Keratinocyte (primary cell): Measurements from ENCODE around the gene CACNB2. TPM values are rescaled to one million over a fixed set of nuclear protein-coding genes. Genes with fewer than 3 reads are reported as not detected.

Experiments used
- DNase-seq: peaks from one replicate; pipeline ENCODE4 v3.0.0-alpha.2; 2011; ENCODE audit warnings: low read depth, missing footprints, low spot score
- FAIRE-seq: peaks from 2 replicates; lab custom pipeline; 2011; peaks lifted over from hg19 to GRCh38; lab: Jason Lieb, UNC
- H2AFZ ChIP-seq: 2 replicates; pipeline ENCODE4 v1.6.0; 2012; ENCODE audit warnings: low read length, control low read depth, inconsistent platforms; ENCODE audit not compliant: control insufficient read depth
- H3K27ac ChIP-seq: 2 replicates; pipeline ENCODE4 v1.5.1; 2011; ENCODE audit warnings: low read length; ENCODE audit not compliant: control insufficient read depth, insufficient read depth
- H3K27me3 ChIP-seq: 3 replicates; pipeline ENCODE4 v1.6.0; 2011; ENCODE audit warnings: low read length; ENCODE audit not compliant: control insufficient read depth, insufficient read depth; ENCODE audit errors: extremely low read depth
- H3K36me3 ChIP-seq, 2 experiments: 2 replicates in 1 of 2; 3 replicates in 1 of 2; pipeline ENCODE4 v1.5.1; 2011; ENCODE audit warnings: low read length in 2 of 2, mild to moderate bottlenecking in 1 of 2; ENCODE audit not compliant: control insufficient read depth in 2 of 2, insufficient read depth in 2 of 2; ENCODE audit errors: extremely low read depth in 1 of 2
- H3K4me1 ChIP-seq: 3 replicates; pipeline ENCODE4 v1.5.1; 2011; ENCODE audit warnings: low read length; ENCODE audit not compliant: control insufficient read depth, insufficient read depth; ENCODE audit errors: extremely low read depth
- H3K4me2 ChIP-seq: 3 replicates; pipeline ENCODE4 v1.6.0; 2011; ENCODE audit warnings: low read depth, low read length; ENCODE audit not compliant: control insufficient read depth, insufficient read depth; ENCODE audit errors: extremely low read depth
- H3K4me3 ChIP-seq, 3 experiments: fragments of 200-600 bp in 1 of 3; sonication (generic) in 1 of 3; 2 replicates in 2 of 3; 3 replicates in 1 of 3; pipeline ENCODE4 v1.5.1; 2011 to 2016; ENCODE audit warnings: low read length in 3 of 3, mild to moderate bottlenecking in 3 of 3, control low read depth in 2 of 3, inconsistent platforms in 1 of 3, low read depth in 1 of 3, mixed read lengths in 1 of 3, mixed run types in 1 of 3, moderate library complexity in 1 of 3; ENCODE audit not compliant: control insufficient read depth in 2 of 3, insufficient read depth in 2 of 3; ENCODE audit errors: extremely low read depth in 1 of 3
- H3K79me2 ChIP-seq: 2 replicates; pipeline ENCODE4 v1.6.0; 2012; ENCODE audit warnings: low read length; ENCODE audit not compliant: control insufficient read depth, insufficient read depth
- H3K9ac ChIP-seq: 3 replicates; pipeline ENCODE4 v1.6.0; 2011; ENCODE audit warnings: low read length; ENCODE audit not compliant: control insufficient read depth, insufficient read depth; ENCODE audit errors: extremely low read depth
- H3K9me1 ChIP-seq: 3 replicates; pipeline ENCODE4 v1.6.0; 2011; ENCODE audit warnings: low read length; ENCODE audit not compliant: control insufficient read depth, insufficient read depth; ENCODE audit errors: extremely low read depth
- H3K9me3 ChIP-seq: 2 replicates; pipeline ENCODE4 v1.5.1; 2012; ENCODE audit warnings: low read depth, low read length; ENCODE audit not compliant: control insufficient read depth
- H4K20me1 ChIP-seq: 3 replicates; pipeline ENCODE4 v1.6.0; 2011; ENCODE audit warnings: low read length; ENCODE audit not compliant: control insufficient read depth, insufficient read depth; ENCODE audit errors: extremely low read depth
- CTCF ChIP-seq, 3 experiments: IDR thresholded peaks in 1 of 3; conservative IDR thresholded peaks in 1 of 3; optimal IDR thresholded peaks in 1 of 3; 2 replicates in 2 of 3; 3 replicates in 1 of 3; pipeline versions ENCODE3 to v1.5.1; 2011; ENCODE audit warnings: low read length in 3 of 3, mild to moderate bottlenecking in 3 of 3, moderate library complexity in 2 of 3, control low read depth in 1 of 3, inconsistent platforms in 1 of 3; ENCODE audit not compliant: insufficient read depth in 2 of 3; ENCODE audit errors: extremely low read depth in 1 of 3
- EZH2 ChIP-seq: IDR thresholded peaks from one replicate; pipeline ENCODE4 v1.6.1; 2012; ENCODE audit warnings: inconsistent platforms, mild to moderate bottlenecking, low read length, moderate library complexity
- dilution Hi-C: fragments of 300-500 bp; cut with MboI; formaldehyde crosslinking; loops from one replicate; pipeline ENCODE4 v1.7.0; 2020; ENCODE audit warnings: low sequenced_read_pairs; ENCODE audit not compliant: extremely low pct_ligation_motif_present
- polyA plus RNA-seq, 5 experiments: library from polyadenylated mRNA; depleted of rRNA in 3 of 5; stranded (reverse) in 3 of 5; stranded (forward) in 1 of 5; unstranded in 1 of 5; fragments of >200 nt; gene quantifications; 1 replicate in 1 of 5; 2 replicates in 3 of 5; 3 replicates in 1 of 5; pipeline versions ENCODE4 v1.2.1 to v1.2.3, GENCODE V29; 2011 to 2012; ENCODE audit warnings: missing spikeins in 2 of 5, low read depth in 1 of 5, low replicate concordance in 1 of 5

CACNB2 gene
- polyA plus RNA-seq, 1 donor (not counting 4 experiments of a cell fraction or from before 2014, with no cell fraction given), result 0.03 TPM

DNA sequence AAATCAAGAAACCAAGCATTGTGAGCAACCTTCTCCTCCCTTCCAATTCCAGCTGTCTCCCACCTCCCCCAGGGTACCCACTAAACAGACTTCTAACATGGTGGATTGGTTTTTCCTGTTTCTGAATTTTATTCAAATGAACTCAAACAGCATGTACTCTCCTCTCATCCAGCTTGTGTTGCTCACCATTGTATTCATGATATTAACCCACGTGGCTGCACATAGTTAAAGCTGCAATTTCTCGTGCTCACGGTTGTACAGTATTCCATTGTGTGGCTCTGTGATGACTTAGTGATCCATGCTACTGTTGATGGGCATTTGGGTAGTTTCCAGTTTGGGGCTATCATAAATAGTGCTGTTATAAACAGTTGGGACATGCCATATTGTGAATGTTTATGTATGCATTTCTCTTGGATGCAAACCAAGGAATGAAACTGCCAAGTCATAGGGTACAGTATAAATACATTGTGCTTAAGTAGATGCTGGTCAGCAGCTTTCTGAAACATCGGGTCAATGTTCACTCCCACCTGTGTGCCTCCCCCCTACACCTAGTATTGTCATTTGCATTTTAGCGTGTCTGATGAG, 124.3 kb downstream of the CACNB2 start:
- DNase-seq, result no peak

DNA sequence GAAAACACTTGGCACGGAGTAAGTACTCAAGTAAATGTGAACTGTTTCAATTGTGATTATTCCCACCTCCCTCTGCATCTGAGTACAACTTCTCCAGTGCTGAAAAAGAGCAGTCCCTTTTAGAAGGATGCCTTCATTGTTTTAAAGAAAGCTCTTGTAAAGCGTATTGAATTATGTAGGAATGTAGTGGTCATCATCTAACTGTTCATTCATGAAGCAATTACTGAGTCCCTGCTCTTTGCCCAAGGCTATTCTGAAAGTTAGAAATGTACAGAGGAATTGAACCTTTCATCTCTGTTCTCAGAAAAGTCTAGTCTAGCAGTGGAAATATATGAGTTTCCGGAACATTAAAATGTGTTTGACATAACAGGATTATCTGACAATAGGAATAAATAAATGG, 127.8 kb downstream of the CACNB2 start:
- Histone ChIP-seq H3K9me1 (no peaks in the 10 kb centered on the region), H3K9me3 (no peaks in the 10 kb centered on the region), H3K4me1 (no peaks in the 10 kb centered on the region), H3K36me3 (no peaks in the 10 kb centered on the region), H3K4me3 (no peak overlapping the region), H2AFZ (no peak overlapping the region), H3K27ac (no peak overlapping the region), H3K9ac (no peak overlapping the region), H3K79me2 (no peaks in the 10 kb centered on the region), H3K27me3 (no peaks in the 10 kb centered on the region), H4K20me1 (no peaks in the 10 kb centered on the region), H3K4me2 (no peak overlapping the region)
- DNase-seq, result no peak
- no peak for FAIRE-seq
- no peak for TF ChIP-seq EZH2
- no peak for TF ChIP-seq CTCF (optimal IDR thresholded peaks at IDR 0.05 in 1 of 3, IDR thresholded peaks at IDR 0.05 in 1 of 3, conservative IDR thresholded peaks at IDR 0.05 in 1 of 3; ENCODE audit: extremely low read depth in 1 of 3, insufficient read depth in 2 of 3, low read length in 3 of 3)
- dilution Hi-C loops, result no loop called here

More for the DNA sequence above, 124.3 kb downstream of the CACNB2 start:
- H3K4me2 ChIP-seq, result no peak overlapping the region
- H3K27ac ChIP-seq, result no peak overlapping the region
- H3K36me3 ChIP-seq, result no peaks in the 10 kb centered on the region
- no peaks in the 10 kb centered on the region for H3K27me3 ChIP-seq
- H2AFZ ChIP-seq, result no peak overlapping the region
- no peak overlapping the region for H3K4me3 ChIP-seq
- no peak for FAIRE-seq
- no peaks in the 10 kb centered on the region for H3K9me3 ChIP-seq
- H3K79me2 ChIP-seq, result no peaks in the 10 kb centered on the region
- H3K9me1 ChIP-seq, result no peaks in the 10 kb centered on the region
- no peaks in the 10 kb centered on the region for H4K20me1 ChIP-seq
- TF ChIP-seq EZH2 (no peak), CTCF (optimal IDR thresholded peaks at IDR 0.05 in 1 of 3, IDR thresholded peaks at IDR 0.05 in 1 of 3, conservative IDR thresholded peaks at IDR 0.05 in 1 of 3; ENCODE audit: extremely low read depth in 1 of 3, insufficient read depth in 2 of 3, low read length in 3 of 3) (no peak)
- no peak overlapping the region for H3K9ac ChIP-seq
- no peaks in the 10 kb centered on the region for H3K4me1 ChIP-seq
- dilution Hi-C loops, result no loop called here
